Upper lobe of left lung (tissue), 6 donors: ENCODE measurements around the gene ZNF783. TPM values are rescaled to one million over a fixed set of nuclear protein-coding genes. Genes with fewer than 3 reads are reported as not detected.

Source experiments
- ATAC-seq, 2 donors: fragments of 200-7000 bp; cut with Tn5 transposase; one replicate each; pipeline ENCODE4 v1.9.1; 2022; ENCODE audit warnings: mild to moderate bottlenecking in 2 of 2, moderate library complexity in 2 of 2; ENCODE audit not compliant: low FRiP score in 2 of 2
- DNase-seq, 2 donors: peaks; one replicate each; pipeline ENCODE4 v3.0.0-alpha.2; 2019 to 2020
- H3K27ac ChIP-seq, 4 donors: fragments of 200-600 bp; sonication (generic); one replicate each; pipeline ENCODE4 v1.5.1; 2016 to 2019
- H3K27me3 ChIP-seq, 4 donors: fragments of 200-600 bp; sonication (generic); one replicate each; pipeline ENCODE4 v1.5.1; 2017 to 2019
- H3K36me3 ChIP-seq, 4 donors: fragments of 200-600 bp; sonication (generic); one replicate each; pipeline ENCODE4 v1.5.1; 2016 to 2019
- H3K4me1 ChIP-seq, 4 donors: fragments of 200-600 bp; sonication (generic); one replicate each; pipeline ENCODE4 v1.5.1; 2018 to 2019
- H3K4me3 ChIP-seq, 4 donors: fragments of 200-600 bp; sonication (generic); one replicate each; pipeline ENCODE4 v1.5.1; 2017 to 2019; ENCODE audit warnings: mild to moderate bottlenecking in 2 of 4, moderate library complexity in 1 of 4
- H3K9me3 ChIP-seq, 4 donors: fragments of 200-600 bp; sonication (generic); one replicate each; pipeline ENCODE4 v1.5.1; 2018 to 2019
- EP300 ChIP-seq, 4 donors: sonication (generic); formaldehyde crosslinking; IDR thresholded peaks; one replicate each; pipeline ENCODE4 v1.5.1; 2017; ENCODE audit warnings: antibody characterized with exemption in 4 of 4, control low read depth in 2 of 4
- POLR2A ChIP-seq, 4 donors: fragments of 450-650 bp; IDR thresholded peaks; one replicate each; pipeline ENCODE4 v1.5.1; 2016 to 2017; ENCODE audit warnings: antibody characterized with exemption in 4 of 4, mild to moderate bottlenecking in 2 of 4
- POLR2AphosphoS5 ChIP-seq, 2 donors: sonication (generic); formaldehyde crosslinking; IDR thresholded peaks; one replicate each; pipeline ENCODE4 v1.5.1; 2017; ENCODE audit warnings: antibody characterized with exemption in 2 of 2
- WGBS, 2 donors: methylation state at CpG; one replicate each; pipeline ENCODE4 v1.1.5; 2017 to 2018; 5-methylcytosine and 5-hydroxymethylcytosine counted together
- total RNA-seq, 6 donors: library from RNA; depleted of rRNA in 4 of 6; stranded (reverse); fragments of >200 nt in 4 of 6; gene quantifications; one replicate each; pipeline versions ENCODE4 v1.1.0 to v1.2.1, GENCODE V29; 2016 to 2021
- TF ChIP-seq, protein P1 (sequence below), 6 experiments: fragments of 450-650 bp in 4 of 6; fragments of 200-600 bp in 2 of 6; sonication (generic) in 2 of 6; IDR thresholded peaks; one replicate each; pipeline ENCODE4 v1.5.1; 2016 to 2019; ENCODE audit warnings: antibody characterized with exemption in 6 of 6
- donor health status: DM: no; HTN: no; CAD: no; lungs with moderate emphysema.
- donor health status: DM: no; HTN: yes; CAD: no; lungs with severe emphysema.

The ZNF783 gene
- total RNA-seq, 6 donors from 2014 or later, result 12.6 to 46.1 (median 17.5) TPM

DNA sequence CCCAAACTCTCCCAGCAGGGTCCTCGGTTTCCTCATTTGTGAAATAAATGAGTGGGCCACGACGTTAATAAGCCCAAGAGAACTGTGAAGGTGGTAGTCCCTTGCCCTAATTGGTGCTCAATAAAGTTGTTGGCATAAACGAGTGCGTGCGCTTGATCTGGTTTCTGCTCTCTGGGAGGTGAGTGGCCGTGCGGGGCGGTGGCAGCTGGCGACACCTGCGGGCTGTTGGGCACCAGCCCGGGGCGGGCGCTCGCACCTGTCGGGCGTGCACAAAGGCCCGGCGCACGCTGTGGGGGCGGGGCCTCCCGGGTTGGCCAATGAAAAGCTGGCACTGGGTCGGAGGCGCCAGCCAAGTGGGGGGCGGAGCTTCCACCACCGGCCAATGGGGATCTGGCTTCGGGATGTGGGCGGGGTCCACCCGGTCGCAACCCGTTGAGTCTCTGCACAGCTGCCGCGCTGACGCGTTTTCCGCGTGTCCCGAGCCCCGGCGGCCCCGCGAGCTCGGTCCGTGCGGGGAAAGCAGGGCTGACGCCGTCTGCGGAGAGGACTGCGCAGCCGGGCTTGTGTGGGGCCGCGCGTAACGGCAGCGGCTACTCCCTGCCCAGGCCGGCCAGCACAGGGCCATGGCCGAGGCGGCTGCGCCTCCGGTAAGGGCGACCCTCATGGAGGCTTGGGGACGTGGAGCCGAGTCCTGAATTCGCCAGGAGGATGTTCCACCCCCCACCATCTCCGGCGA is 23.0 kb downstream of the ZNF783 start:
- Histone ChIP-seq H3K36me3 (peaks cover 0 to 32% (median 16%) of the 10 kb centered on the region in 4 donors), H3K9me3 (no peaks in the 10 kb centered on the region), H3K27me3 (no peaks in the 10 kb centered on the region), H3K4me3 (peak overlapping the region; percentile 69 to 78 (median 73)), H3K4me1 (peaks cover 9 to 18% (median 16%) of the 10 kb centered on the region in 4 donors), H3K27ac (peak overlapping the region in 2 of 4 donors; percentile 14 to 21)
- peak; percentile 94 to 99 for DNase-seq
- no peak for TF ChIP-seq EP300 (IDR thresholded peaks at IDR 0.05)
- peak in 1 of 2 donors; percentile 27 for TF ChIP-seq POLR2AphosphoS5 (IDR thresholded peaks at IDR 0.05)
- TF ChIP-seq, protein P1, sequence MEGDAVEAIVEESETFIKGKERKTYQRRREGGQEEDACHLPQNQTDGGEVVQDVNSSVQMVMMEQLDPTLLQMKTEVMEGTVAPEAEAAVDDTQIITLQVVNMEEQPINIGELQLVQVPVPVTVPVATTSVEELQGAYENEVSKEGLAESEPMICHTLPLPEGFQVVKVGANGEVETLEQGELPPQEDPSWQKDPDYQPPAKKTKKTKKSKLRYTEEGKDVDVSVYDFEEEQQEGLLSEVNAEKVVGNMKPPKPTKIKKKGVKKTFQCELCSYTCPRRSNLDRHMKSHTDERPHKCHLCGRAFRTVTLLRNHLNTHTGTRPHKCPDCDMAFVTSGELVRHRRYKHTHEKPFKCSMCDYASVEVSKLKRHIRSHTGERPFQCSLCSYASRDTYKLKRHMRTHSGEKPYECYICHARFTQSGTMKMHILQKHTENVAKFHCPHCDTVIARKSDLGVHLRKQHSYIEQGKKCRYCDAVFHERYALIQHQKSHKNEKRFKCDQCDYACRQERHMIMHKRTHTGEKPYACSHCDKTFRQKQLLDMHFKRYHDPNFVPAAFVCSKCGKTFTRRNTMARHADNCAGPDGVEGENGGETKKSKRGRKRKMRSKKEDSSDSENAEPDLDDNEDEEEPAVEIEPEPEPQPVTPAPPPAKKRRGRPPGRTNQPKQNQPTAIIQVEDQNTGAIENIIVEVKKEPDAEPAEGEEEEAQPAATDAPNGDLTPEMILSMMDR (IDR thresholded peaks at IDR 0.05), result peak in 1 of 6 experiments; percentile 33
- peak in 1 of 4 donors; percentile 42 for TF ChIP-seq POLR2A (IDR thresholded peaks at IDR 0.05)
- ATAC-seq, result peak; percentile 96 to 97
- 5 to 10% methylated on average over 24 to 38 of the region's 66 CpGs for WGBS, 2 donors

DNA sequence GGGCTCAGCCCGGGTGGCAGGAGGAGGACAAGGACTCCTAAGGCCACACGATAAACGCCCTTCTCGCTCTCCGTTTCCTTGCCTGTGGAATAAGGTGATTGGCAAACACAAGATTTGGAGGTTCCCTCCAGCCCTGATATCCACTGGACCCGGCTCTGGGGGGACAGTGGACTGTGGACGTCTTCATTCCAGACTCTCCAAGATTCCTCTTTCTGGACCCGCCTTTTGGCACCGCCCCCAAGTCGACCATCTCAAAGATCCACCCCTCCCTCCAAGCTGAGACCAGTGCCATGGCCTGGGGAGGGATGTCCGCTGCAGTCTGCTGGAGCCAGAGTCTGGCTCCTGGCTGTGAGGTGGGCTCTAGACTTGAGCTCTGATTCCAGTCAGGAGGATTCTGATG is 23.6 kb downstream of the ZNF783 start:
- ATAC-seq, result peak in 1 of 2 donors; percentile 64

DNA sequence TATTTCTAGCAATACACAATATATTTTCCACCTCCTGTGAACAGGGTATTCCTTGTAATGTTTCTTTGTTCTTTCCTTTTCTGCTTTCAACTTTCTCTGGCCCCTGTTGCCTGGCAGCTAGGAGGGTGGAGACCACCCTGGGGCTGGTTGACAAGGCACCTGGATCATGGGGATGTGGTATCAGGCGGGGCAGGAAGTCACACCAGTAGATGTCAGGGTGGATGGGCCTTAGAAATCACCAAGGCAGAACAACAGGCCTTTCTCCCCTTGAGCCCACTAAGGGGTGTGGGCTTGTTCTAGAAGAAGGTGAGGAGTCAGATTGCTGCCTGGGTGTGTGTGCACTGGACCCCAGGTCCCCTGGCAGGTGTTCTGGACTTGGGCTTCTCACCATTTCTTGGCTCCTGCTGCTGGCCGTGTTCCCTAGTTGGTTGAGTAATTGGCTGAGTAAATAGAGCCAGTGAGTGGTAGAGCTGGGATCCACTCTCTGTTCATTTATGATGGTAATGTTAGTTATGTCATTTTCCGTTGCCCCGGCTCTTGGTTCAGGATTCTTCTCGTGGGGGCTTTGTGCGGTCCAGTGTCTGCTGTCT is 24.9 kb downstream of the ZNF783 start:
- H3K27ac ChIP-seq, result no peak overlapping the region
- H3K27me3 ChIP-seq, result no peaks in the 10 kb centered on the region
- WGBS, 2 donors, result 77 to 94% methylated on average over 6 of the region's 6 CpGs
- DNase-seq, result peak in 1 of 2 donors; percentile 36
- peaks cover 0 to 14% (median 5%) of the 10 kb centered on the region in 4 donors for H3K36me3 ChIP-seq
- peaks cover 9 to 18% (median 16%) of the 10 kb centered on the region in 4 donors for H3K4me1 ChIP-seq
- TF ChIP-seq POLR2AphosphoS5 (IDR thresholded peaks at IDR 0.05) (no peak), POLR2A (IDR thresholded peaks at IDR 0.05) (no peak), EP300 (IDR thresholded peaks at IDR 0.05) (no peak)
- TF ChIP-seq, protein P1 (IDR thresholded peaks at IDR 0.05), result no peak
- no peak for ATAC-seq
- no peaks in the 10 kb centered on the region for H3K9me3 ChIP-seq
- H3K4me3 ChIP-seq, result no peak overlapping the region

More for the DNA sequence above, 23.6 kb downstream of the ZNF783 start:
- H3K4me1 ChIP-seq, result peaks cover 9 to 18% (median 16%) of the 10 kb centered on the region in 4 donors
- peaks cover 0 to 27% (median 13%) of the 10 kb centered on the region in 4 donors for H3K36me3 ChIP-seq
- peak overlapping the region; percentile 69 to 78 (median 73) for H3K4me3 ChIP-seq
- H3K27me3 ChIP-seq, result no peaks in the 10 kb centered on the region
- H3K9me3 ChIP-seq, result no peaks in the 10 kb centered on the region
- no peak for TF ChIP-seq POLR2A (IDR thresholded peaks at IDR 0.05)
- TF ChIP-seq, protein P1 (IDR thresholded peaks at IDR 0.05), result no peak
- no peak for TF ChIP-seq POLR2AphosphoS5 (IDR thresholded peaks at IDR 0.05)
- TF ChIP-seq EP300 (IDR thresholded peaks at IDR 0.05), result no peak
- H3K27ac ChIP-seq, result peak overlapping the region in 2 of 4 donors; percentile 14 to 21
- no peak for DNase-seq
- WGBS, 2 donors, result 15 to 21% methylated on average over 8 to 10 of the region's 11 CpGs

DNA sequence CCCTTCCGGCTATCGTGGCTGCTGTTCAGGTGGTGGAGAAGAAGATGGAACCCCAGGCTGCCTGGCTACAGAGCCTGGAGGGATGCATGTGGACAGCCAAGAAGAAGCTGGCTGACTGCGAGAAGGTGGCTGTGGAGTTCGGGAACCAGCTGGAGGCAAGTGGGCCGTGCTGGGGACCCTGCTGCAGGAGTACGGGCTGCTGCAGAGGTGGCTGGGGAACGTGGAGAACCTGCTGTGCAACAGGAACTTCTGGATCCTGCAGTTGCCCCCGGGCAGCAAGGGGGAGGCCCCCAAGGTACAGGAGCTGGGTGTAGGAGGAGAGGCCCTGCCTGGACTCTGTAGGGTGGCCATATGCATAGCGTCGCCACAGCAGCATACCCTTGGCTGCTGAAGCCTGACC is 25.6 kb downstream of the ZNF783 start:
- TF ChIP-seq POLR2A (IDR thresholded peaks at IDR 0.05) (no peak), EP300 (IDR thresholded peaks at IDR 0.05) (no peak), POLR2AphosphoS5 (IDR thresholded peaks at IDR 0.05) (no peak)
- TF ChIP-seq, protein P1 (IDR thresholded peaks at IDR 0.05), result no peak

More for the DNA sequence above, 25.6 kb downstream of the ZNF783 start:
- Histone ChIP-seq H3K36me3 (peaks cover 0 to 6% (median 0%) of the 10 kb centered on the region in 4 donors), H3K4me3 (no peak overlapping the region), H3K27me3 (no peaks in the 10 kb centered on the region), H3K4me1 (peaks cover 9 to 18% (median 16%) of the 10 kb centered on the region in 4 donors), H3K9me3 (no peaks in the 10 kb centered on the region), H3K27ac (no peak overlapping the region)
- 93 to 96% methylated on average over 10 of the region's 10 CpGs for WGBS, 2 donors
- DNase-seq (peak in 1 of 2 donors; percentile 33), ATAC-seq (no peak)
